ENCODE measurements around the gene FAN1. TPM values are rescaled to one million over a fixed set of nuclear protein-coding genes. Genes with fewer than 3 reads are reported as not detected.

The FAN1 gene
- total and polyA plus RNA-seq, 8 donors: 4.2 to 18.0 (median 9.9) TPM

GRCh38 chr15:30904812-30905211, 1.1 kb downstream of the FAN1 start:
- H3K27me3 ChIP-seq: no peaks in the 10 kb centered on the region
- H3K4me1 ChIP-seq: peaks cover 0 to 12% (median 4%) of the 10 kb centered on the region in 3 donors
- peak overlapping the region in 1 of 4 donors; percentile 86 for H3K4me3 ChIP-seq
- DNase-seq: no peak
- H3K27ac ChIP-seq: no peak overlapping the region
- no peak for ATAC-seq
- 53 to 54% methylated on average over 5 of the region's 5 CpGs for WGBS, 2 donors
- no peaks in the 10 kb centered on the region for H3K9me3 ChIP-seq
- intact Hi-C loops (cut with DNase I): no loop called here
- FAIRE-seq: no peak
- TF ChIP-seq CTCF (IDR thresholded peaks at IDR 0.05): no peak
- H3K36me3 ChIP-seq: peaks cover 0 to 4% (median 0%) of the 10 kb centered on the region in 3 donors

GRCh38 chr15:30905821-30906220, 2.1 kb downstream of the FAN1 start:
- no peak for FAIRE-seq
- 77 to 78% methylated on average over 5 of the region's 5 CpGs for WGBS, 2 donors
- H3K27ac ChIP-seq: no peak overlapping the region
- TF ChIP-seq CTCF (IDR thresholded peaks at IDR 0.05): no peak
- no peaks in the 10 kb centered on the region for H3K27me3 ChIP-seq
- no peak for ATAC-seq
- intact Hi-C loops (cut with DNase I): no loop called here
- H3K4me3 ChIP-seq: no peak overlapping the region
- peaks cover 0 to 12% (median 4%) of the 10 kb centered on the region in 3 donors for H3K4me1 ChIP-seq
- H3K36me3 ChIP-seq: peaks cover 0 to 5% (median 0%) of the 10 kb centered on the region in 3 donors
- no peaks in the 10 kb centered on the region for H3K9me3 ChIP-seq
- DNase-seq: no peak

GRCh38 chr15:30906366-30906765, 2.7 kb downstream of the FAN1 start:
- Histone ChIP-seq H3K4me3 (no peak overlapping the region), H3K27ac (no peak overlapping the region), H3K36me3 (peaks cover 0 to 5% (median 0%) of the 10 kb centered on the region in 3 donors), H3K27me3 (no peaks in the 10 kb centered on the region), H3K9me3 (no peaks in the 10 kb centered on the region), H3K4me1 (peaks cover 0 to 12% (median 4%) of the 10 kb centered on the region in 3 donors)
- FAIRE-seq (no peak), ATAC-seq (no peak), DNase-seq (no peak)
- WGBS, 2 donors: 72 to 74% methylated on average over 4 of the region's 4 CpGs
- TF ChIP-seq CTCF (IDR thresholded peaks at IDR 0.05): no peak
- intact Hi-C loops (cut with DNase I): no loop called here

- no peak for TF ChIP-seq CTCF (IDR thresholded peaks at IDR 0.05)
- intact Hi-C loops (cut with DNase I): no loop called here
- H3K36me3 ChIP-seq: peaks cover 0 to 13% (median 4%) of the 10 kb centered on the region in 3 donors
- no peaks in the 10 kb centered on the region for H3K27me3 ChIP-seq
- no peak for DNase-seq
- no peak overlapping the region for H3K4me3 ChIP-seq
- no peak overlapping the region for H3K27ac ChIP-seq
- no peak for ATAC-seq
- 94 to 97% methylated on average over 9 of the region's 9 CpGs for WGBS, 2 donors
- no peaks in the 10 kb centered on the region for H3K4me1 ChIP-seq
- H3K9me3 ChIP-seq: no peaks in the 10 kb centered on the region
- FAIRE-seq: no peak
These were observed 10.0 kb downstream of the FAN1 start for GRCh38 chr15:30913761-30914160.

GRCh38 chr15:30917013-30917412, 13.3 kb downstream of the FAN1 start:
- 72 to 88% methylated on average over 6 of the region's 6 CpGs for WGBS, 2 donors
- H3K9me3 ChIP-seq: no peaks in the 10 kb centered on the region
- ATAC-seq (no peak), FAIRE-seq (no peak), DNase-seq (no peak)
- no peaks in the 10 kb centered on the region for H3K27me3 ChIP-seq
- H3K4me3 ChIP-seq: no peak overlapping the region
- intact Hi-C loops (cut with DNase I): no loop called here
- no peak for TF ChIP-seq CTCF (IDR thresholded peaks at IDR 0.05)
- peaks cover 0 to 5% (median 4%) of the 10 kb centered on the region in 3 donors for H3K36me3 ChIP-seq
- no peak overlapping the region for H3K27ac ChIP-seq
- no peaks in the 10 kb centered on the region for H3K4me1 ChIP-seq
